ENCODE data around the gene F7.

F7 gene

GRCh38 chr13:113141601-113141970, 36.0 kb downstream of the F7 start:
- no peak for DNase-seq

GRCh38 chr13:113142876-113143275, 37.3 kb downstream of the F7 start:
- DNase-seq = no peak

GRCh38 chr13:113143466-113144254, 38.1 kb downstream of the F7 start:
- DNase-seq = no peak

- no peak for DNase-seq
Observed at GRCh38 chr13:113144255-113144629, 38.7 kb downstream of the F7 start.

DNA sequence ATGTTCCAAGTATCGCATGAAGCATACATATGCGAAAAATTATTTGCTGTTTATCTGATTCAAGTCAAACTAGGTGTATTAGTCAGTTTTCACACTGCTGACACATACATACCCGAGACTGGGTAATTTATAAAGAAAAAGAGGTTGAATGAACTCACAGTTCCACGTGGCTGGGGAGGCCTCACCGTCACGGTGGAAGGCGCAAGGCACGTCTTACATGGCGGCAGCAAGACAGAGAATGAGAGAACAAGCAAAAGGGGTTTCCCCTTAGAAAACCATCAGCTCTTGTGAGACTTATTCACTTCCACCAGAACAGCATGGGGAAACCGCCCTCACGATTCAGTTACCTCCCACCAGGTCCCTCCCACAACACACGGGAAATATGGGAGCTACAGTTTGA, 39.9 kb downstream of the F7 start:
- no peak for DNase-seq

- DNase-seq = no peak
Observed at GRCh38 chr13:113145911-113146598, 40.5 kb downstream of the F7 start.

DNA sequence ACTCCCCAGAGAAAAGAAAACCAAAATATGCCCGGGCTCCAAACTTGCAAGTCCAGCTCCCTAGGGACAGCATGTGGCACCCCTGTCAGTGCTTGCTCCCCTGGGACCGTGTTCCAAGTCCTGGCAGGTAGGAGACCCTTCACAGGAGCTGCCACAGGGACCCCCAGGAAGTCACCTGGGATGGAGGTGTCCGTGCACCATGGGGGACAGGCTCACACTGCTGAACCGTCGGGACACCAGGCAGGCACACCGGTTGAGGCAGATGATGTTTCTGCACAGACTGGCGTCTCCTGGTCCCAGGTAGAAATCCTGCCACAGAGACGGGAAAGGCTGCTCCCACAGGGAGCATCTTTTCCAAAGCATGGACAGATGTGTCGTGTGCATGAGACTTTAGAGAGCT, 41.2 kb downstream of the F7 start:
- DNase-seq = no peak

- no peak for DNase-seq
Observed at GRCh38 chr13:113147206-113147605, 41.6 kb downstream of the F7 start.

DNA sequence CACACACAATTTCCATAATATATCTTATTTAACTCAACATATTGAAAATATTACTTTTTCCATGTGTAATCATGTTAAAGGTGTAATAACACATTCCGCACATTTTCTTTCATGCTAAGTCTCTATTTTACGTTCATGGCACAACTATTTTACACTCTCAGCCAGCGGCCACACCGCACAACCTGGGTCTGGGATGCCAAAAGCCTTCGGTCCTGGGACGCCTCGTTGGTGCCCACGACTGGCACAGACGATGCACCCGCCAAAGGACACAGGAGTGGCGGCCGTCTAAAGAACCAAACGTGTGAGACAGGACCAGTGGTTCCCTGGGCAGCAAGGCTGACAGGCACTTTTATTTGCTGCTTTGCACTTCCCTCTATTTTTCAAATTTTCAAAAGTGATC, 42.8 kb downstream of the F7 start:
- DNase-seq = no peak

- no peak for DNase-seq
Observed at GRCh38 chr13:113148940-113149503, 43.4 kb downstream of the F7 start.

DNA sequence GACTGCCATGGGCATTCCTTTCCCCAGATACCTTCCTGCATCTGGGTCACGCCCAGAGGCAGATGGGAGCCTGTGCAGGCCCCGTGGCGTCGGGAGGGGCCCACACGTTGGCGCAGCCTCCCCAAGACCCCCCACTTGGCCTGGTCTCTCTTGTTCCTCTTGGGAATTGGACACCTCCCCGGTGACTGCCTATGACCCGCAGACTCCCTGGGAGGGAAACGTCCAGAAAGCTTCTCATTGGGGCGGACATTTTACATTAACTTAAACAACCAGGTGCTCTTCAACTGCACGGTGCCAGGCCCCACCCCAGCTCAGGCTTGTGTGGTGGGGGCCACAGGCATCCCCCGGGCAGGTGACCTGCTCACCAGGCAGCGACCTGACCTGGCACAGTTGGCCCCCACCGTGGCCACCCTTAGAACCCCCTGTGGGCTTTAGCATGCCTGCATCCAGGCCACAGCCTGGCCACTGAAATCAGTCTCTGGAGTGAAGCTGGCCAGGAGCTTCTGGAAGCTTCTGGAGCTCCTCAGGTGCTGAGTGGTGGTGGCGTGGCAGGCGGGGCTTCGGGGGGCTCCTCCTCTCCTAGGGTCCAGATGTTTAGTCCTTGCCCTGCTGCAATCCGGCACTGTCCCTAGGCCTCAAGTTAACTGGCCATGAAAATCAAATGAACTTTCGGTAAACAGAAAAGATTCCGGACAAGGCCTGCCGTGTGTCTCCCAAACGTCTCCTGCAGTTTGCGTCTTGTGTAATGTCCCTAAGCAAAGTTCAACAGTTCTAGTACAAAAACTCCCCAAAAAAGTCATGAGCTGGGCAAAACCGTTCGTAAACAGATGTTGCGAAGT, 44.3 kb downstream of the F7 start:
- DNase-seq = no peak

GRCh38 chr13:113150550-113151365, 45.2 kb downstream of the F7 start:
- DNase-seq = no peak

GRCh38 chr13:113151745-113152690, 46.4 kb downstream of the F7 start:
- peak; percentile 48 to 51 for DNase-seq

DNA sequence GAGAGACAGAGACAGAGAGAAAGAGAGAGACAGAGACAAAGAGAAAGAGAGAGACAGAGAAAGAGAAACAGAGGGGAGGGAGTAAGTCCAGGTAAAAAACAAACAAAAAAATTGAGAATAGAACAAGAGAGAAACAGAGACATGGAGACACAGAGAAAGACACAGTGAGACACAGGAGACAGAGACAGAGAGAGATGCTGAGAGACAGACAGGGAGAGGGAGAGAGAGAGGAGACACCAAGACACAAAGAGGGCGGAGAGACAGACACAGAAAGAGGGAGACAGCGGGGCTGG, 47.0 kb downstream of the F7 start:
- no peak for DNase-seq

DNA sequence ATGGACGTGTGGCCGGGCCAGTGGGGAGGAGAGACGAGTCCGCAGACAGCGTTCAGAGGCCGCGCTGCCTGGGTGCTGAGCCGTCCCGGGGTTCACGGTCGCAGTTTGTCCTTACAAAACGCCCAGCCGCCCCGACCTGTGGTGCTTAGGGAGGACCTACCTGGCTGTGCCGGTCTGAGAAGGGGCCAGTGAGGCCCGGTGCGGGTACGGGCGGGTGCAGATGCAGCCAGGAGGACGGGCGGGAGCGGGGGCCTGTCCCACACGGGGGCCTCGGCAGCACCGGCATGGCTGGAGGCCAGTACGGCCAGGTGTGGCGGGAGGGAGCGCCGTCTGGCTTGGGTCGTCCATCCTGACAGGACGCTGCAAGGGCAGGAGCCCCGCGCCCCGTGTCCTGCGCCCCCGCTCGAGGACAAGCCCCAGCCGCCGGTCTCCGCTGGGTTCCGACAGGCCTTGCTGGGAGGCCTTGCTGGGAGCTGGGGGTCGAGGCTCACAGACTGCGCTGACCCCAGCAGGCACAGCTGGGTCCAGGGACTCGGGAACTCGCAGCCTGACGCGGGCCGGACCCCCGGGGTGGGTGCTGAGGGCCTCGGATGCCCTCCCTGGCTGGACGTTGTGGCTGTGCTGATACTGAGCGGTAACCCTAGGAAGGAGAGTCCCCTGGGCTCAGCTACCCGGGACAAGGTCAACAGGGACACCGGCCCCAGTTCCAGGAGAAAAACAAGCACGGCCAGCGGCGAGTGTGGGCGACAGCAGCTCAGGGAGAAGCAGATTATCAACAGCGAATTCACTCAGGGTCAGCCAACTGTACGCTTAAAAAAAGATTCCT, 47.6 kb downstream of the F7 start:
- DNase-seq = peak; percentile 24 to 31

GRCh38 chr13:113153810-113154748, 48.5 kb downstream of the F7 start:
- DNase-seq = peak in 1 of 2 donors; percentile 38

DNA sequence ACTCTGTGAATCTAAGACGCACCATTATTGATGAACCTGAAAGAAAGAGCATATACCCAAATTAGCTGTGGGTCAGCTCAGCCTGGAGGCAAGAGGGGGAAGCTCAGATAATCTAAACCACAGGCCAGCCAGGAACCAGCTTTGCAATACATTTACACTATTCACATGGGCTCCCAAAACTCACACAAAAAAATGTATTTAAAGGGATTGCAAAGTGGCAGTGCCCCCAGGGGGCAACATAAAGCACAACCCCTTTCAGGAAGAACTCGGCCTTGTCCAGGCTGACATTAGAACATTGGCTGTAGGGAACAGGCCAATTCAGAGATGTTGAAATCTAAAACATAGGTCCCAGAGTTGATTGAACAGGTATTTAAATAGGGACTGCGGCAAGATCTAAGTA, 49.6 kb downstream of the F7 start:
- DNase-seq = no peak

- no peak for DNase-seq
Observed at GRCh38 chr13:113155982-113156655, 50.5 kb downstream of the F7 start.
